K562 (cell line): ENCODE measurements around the gene RIOK3. TPM values are rescaled to one million over a fixed set of nuclear protein-coding genes. Genes with fewer than 3 reads are reported as not detected.
A peak's percentile ranks its signal among the peaks of the same experiment; 100 is the strongest.

Source experiments
- ARID1B ChIP-seq: fragments of 450-650 bp; IDR thresholded peaks from 2 replicates; pipeline ENCODE4 v1.6.1; 2016; ENCODE audit warnings: antibody characterized with exemption, mild to moderate bottlenecking, inconsistent platforms
- ASH1L ChIP-seq: fragments of 450-650 bp; IDR thresholded peaks from 2 replicates; pipeline ENCODE4 v1.6.1; 2018; ENCODE audit warnings: borderline replicate concordance, mild to moderate bottlenecking, low read depth; ENCODE audit not compliant: partially characterized antibody
- DDX20 ChIP-seq: fragments of 450-650 bp; IDR thresholded peaks from 2 replicates; pipeline ENCODE4 v1.6.1; 2016; ENCODE audit warnings: missing genetic modification characterization, low read depth, mild to moderate bottlenecking, missing compliant biosample characterization, moderate library complexity
- FOXP1 ChIP-seq: sonication (generic); formaldehyde crosslinking; IDR thresholded peaks from 2 replicates; pipeline ENCODE4 v1.8.0; 2022; ENCODE audit warnings: mild to moderate bottlenecking, missing genetic modification reagents
- GATAD2B ChIP-seq: fragments of 450-650 bp; IDR thresholded peaks from 2 replicates; pipeline ENCODE4 v1.6.1; 2017; ENCODE audit warnings: mild to moderate bottlenecking, borderline replicate concordance
- JUN ChIP-seq, 2 experiments: sonication (generic) in 1 of 2; formaldehyde crosslinking in 1 of 2; IDR thresholded peaks; 2 replicates each; pipeline versions ENCODE4 v1.6.1 to v1.8.0; 2012 to 2022; ENCODE audit warnings: borderline replicate concordance in 2 of 2, mild to moderate bottlenecking in 2 of 2, improper control_type of control experiment in 1 of 2, low read depth in 1 of 2, low read length in 1 of 2, missing genetic modification reagents in 1 of 2
- MECOM ChIP-seq: fragments of 250-450 bp; sonication (Bioruptor Pico); IDR thresholded peaks from 2 replicates; pipeline ENCODE4 v1.8.0; 2022; ENCODE audit warnings: inconsistent platforms
- MYC ChIP-seq, 2 experiments: fragments of 250-450 bp in 1 of 2; sonication (Bioruptor Pico) in 1 of 2; IDR thresholded peaks; 2 replicates each; pipeline versions ENCODE4 v1.5.1 to v1.6.1; 2012 to 2021; ENCODE audit warnings: low read depth in 2 of 2, borderline replicate concordance in 1 of 2, improper control_type of control experiment in 1 of 2, low read length in 1 of 2, mild to moderate bottlenecking in 1 of 2, moderate library complexity in 1 of 2
- POLR2B ChIP-seq: fragments of 450-650 bp; IDR thresholded peaks from 2 replicates; pipeline ENCODE4 v1.6.1; 2018; ENCODE audit warnings: low read depth; ENCODE audit not compliant: partially characterized antibody
- PPARD ChIP-seq: fragments of 250-450 bp; sonication (Bioruptor Pico); IDR thresholded peaks from 2 replicates; pipeline ENCODE4 v1.8.0; 2022; ENCODE audit warnings: inconsistent platforms, mild to moderate bottlenecking, moderate library complexity
- ZNF239 ChIP-seq: fragments of 250-450 bp; sonication (Bioruptor Pico); IDR thresholded peaks from 2 replicates; pipeline ENCODE4 v1.4.0; 2020; ENCODE audit warnings: mild to moderate bottlenecking
- ZNF778 ChIP-seq: fragments of 450-650 bp; formaldehyde crosslinking; IDR thresholded peaks from 2 replicates; pipeline ENCODE4 v1.4.0; 2020; ENCODE audit warnings: mild to moderate bottlenecking, moderate library complexity
- ZNF79 ChIP-seq: fragments of 250-450 bp; sonication (Bioruptor Pico); IDR thresholded peaks from 2 replicates; pipeline ENCODE4 v1.4.0; 2020; ENCODE audit warnings: low read depth, mild to moderate bottlenecking, moderate library complexity
- polyA plus RNA-seq, 8 experiments: library from polyadenylated mRNA; depleted of rRNA in 4 of 8; stranded (reverse) in 5 of 8; unstranded in 3 of 8; fragments of >200 nt; fragmentation: Nextera tagmentation in 2 of 8; fragmentation: Illumina TruSeq in 1 of 8; extraction: Ambion mirVana in 2 of 8; extraction: Trizol in 1 of 8; gene quantifications; 2 replicates each; pipeline versions ENCODE4 v1.2.1 to v1.2.3, GENCODE V29; 2011 to 2014; ENCODE audit warnings: inconsistent platforms in 1 of 8, missing spikeins in 1 of 8
- total RNA-seq, 7 experiments: library from RNA; depleted of rRNA in 6 of 7; stranded (reverse); fragments of >200 nt in 6 of 7; fragmentation: Illumina TruSeq in 2 of 7; extraction: Trizol in 2 of 7; gene quantifications; 2 replicates each; pipeline versions ENCODE4 v1.2.1 to v1.2.3, GENCODE V29; 2011 to 2021; ENCODE audit warnings: low replicate concordance in 1 of 7
- TF ChIP-seq, protein P1 (sequence below): sonication (generic); formaldehyde crosslinking; IDR thresholded peaks from 2 replicates; pipeline ENCODE4 v1.8.0; 2022; ENCODE audit warnings: mild to moderate bottlenecking, missing genetic modification reagents
- TF ChIP-seq, protein P2 (sequence below): fragments of 250-450 bp; sonication (Bioruptor Pico); IDR thresholded peaks from 2 replicates; pipeline ENCODE4 v1.4.0; 2020; ENCODE audit warnings: mild to moderate bottlenecking, moderate library complexity
- TF ChIP-seq, protein P3 (sequence below): fragments of 250-450 bp; sonication (Bioruptor Pico); IDR thresholded peaks from 2 replicates; pipeline ENCODE4 v1.4.0; 2020; ENCODE audit warnings: mild to moderate bottlenecking, moderate library complexity, borderline replicate concordance
- TF ChIP-seq, protein P4 (sequence below): fragments of 250-450 bp; sonication (Bioruptor Pico); IDR thresholded peaks from 2 replicates; pipeline ENCODE4 v1.8.0; 2021; ENCODE audit warnings: mild to moderate bottlenecking, moderate library complexity

Gene RIOK3
- total and polyA plus RNA-seq, 9 of the 15 experiments (the other 6 are each of a cell fraction or from before 2014, with no cell fraction given), result 21.4 to 89.5 (median 62.9) TPM

DNA sequence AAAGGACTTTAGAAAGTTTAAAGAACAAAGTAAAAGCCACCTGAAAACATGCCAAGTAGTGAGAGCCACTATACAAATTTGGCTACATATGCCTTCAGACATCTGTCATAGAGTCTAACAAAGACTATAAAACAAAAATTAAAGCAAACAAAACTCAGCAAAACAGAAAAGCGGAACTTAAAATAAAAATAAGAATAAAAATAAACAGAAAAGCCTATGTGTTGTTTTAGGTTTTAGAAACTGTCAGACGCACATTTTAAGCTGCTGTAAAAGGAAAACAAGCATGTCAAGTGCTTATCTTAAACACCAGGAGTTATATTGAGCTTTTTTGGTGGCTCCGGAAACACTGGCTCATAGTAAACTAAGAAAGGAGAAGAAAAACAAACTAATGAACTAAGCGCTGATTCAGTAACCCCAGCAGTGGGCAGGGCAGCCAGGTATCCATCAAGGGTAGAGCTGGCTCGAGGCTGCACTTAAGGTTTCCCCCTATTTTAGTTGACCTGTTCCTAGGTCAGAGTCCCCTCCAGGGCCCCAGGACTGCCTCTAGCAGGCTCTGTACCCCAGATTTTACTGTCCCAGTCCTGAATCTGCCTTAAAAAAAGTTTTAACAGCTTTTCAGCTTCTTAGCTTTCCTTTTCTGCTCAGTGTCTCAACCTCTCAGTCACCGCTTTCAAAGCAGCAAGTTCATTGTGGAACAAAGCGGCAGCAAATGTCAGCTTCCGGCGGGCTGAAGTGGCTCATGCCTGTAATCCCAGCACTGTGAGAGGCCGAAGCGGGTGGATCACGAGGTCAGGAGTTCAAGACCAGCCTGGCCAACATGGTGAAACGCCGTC lies 34.9 kb downstream of the RIOK3 start (continued):
- TF ChIP-seq, protein P1, sequence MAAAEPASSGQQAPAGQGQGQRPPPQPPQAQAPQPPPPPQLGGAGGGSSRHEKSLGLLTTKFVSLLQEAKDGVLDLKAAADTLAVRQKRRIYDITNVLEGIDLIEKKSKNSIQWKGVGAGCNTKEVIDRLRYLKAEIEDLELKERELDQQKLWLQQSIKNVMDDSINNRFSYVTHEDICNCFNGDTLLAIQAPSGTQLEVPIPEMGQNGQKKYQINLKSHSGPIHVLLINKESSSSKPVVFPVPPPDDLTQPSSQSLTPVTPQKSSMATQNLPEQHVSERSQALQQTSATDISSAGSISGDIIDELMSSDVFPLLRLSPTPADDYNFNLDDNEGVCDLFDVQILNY (CRISPR knock-in tag), result no peak
- TF ChIP-seq, protein P2, sequence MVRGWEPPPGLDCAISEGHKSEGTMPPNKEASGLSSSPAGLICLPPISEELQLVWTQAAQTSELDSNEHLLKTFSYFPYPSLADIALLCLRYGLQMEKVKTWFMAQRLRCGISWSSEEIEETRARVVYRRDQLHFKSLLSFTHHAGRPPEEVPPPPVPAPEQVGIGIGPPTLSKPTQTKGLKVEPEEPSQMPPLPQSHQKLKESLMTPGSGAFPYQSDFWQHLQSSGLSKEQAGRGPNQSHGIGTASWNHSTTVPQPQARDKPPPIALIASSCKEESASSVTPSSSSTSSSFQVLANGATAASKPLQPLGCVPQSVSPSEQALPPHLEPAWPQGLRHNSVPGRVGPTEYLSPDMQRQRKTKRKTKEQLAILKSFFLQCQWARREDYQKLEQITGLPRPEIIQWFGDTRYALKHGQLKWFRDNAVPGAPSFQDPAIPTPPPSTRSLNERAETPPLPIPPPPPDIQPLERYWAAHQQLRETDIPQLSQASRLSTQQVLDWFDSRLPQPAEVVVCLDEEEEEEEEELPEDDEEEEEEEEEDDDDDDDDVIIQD (CRISPR knock-in tag), result no peak
- TF ChIP-seq POLR2B (peak; percentile 34), MYC (IDR thresholded peaks at IDR 0.05; ENCODE audit: low read depth, low read length) (peak; percentile 54; the same call in 1 of the 2 replicates), MYC (CRISPR knock-in tag; IDR thresholded peaks at IDR 0.05; ENCODE audit: borderline replicate concordance, low read depth) (no peak), ZNF79 (CRISPR knock-in tag) (no peak), PPARD (CRISPR knock-in tag) (no peak), JUN (IDR thresholded peaks at IDR 0.05; ENCODE audit: borderline replicate concordance, low read depth, low read length) (no peak), JUN (CRISPR knock-in tag; IDR thresholded peaks at IDR 0.05; ENCODE audit: borderline replicate concordance) (no peak), DDX20 (no peak), ZNF778 (CRISPR knock-in tag) (no peak), ARID1B (peak; percentile 93), GATAD2B (peak; percentile 42; the same call in 1 of the 2 replicates), ASH1L (no peak), ZNF239 (no peak), FOXP1 (CRISPR knock-in tag) (no peak), MECOM (CRISPR knock-in tag) (no peak)
- TF ChIP-seq, protein P3, sequence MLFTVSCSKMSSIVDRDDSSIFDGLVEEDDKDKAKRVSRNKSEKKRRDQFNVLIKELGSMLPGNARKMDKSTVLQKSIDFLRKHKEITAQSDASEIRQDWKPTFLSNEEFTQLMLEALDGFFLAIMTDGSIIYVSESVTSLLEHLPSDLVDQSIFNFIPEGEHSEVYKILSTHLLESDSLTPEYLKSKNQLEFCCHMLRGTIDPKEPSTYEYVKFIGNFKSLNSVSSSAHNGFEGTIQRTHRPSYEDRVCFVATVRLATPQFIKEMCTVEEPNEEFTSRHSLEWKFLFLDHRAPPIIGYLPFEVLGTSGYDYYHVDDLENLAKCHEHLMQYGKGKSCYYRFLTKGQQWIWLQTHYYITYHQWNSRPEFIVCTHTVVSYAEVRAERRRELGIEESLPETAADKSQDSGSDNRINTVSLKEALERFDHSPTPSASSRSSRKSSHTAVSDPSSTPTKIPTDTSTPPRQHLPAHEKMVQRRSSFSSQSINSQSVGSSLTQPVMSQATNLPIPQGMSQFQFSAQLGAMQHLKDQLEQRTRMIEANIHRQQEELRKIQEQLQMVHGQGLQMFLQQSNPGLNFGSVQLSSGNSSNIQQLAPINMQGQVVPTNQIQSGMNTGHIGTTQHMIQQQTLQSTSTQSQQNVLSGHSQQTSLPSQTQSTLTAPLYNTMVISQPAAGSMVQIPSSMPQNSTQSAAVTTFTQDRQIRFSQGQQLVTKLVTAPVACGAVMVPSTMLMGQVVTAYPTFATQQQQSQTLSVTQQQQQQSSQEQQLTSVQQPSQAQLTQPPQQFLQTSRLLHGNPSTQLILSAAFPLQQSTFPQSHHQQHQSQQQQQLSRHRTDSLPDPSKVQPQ, result no peak
- TF ChIP-seq, protein P4, sequence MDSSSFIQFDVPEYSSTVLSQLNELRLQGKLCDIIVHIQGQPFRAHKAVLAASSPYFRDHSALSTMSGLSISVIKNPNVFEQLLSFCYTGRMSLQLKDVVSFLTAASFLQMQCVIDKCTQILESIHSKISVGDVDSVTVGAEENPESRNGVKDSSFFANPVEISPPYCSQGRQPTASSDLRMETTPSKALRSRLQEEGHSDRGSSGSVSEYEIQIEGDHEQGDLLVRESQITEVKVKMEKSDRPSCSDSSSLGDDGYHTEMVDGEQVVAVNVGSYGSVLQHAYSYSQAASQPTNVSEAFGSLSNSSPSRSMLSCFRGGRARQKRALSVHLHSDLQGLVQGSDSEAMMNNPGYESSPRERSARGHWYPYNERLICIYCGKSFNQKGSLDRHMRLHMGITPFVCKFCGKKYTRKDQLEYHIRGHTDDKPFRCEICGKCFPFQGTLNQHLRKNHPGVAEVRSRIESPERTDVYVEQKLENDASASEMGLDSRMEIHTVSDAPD (CRISPR knock-in tag), result no peak
